ENCODE results near the gene BANP. TPM values are rescaled to one million over a fixed set of nuclear protein-coding genes. Genes with fewer than 3 reads are reported as not detected.
A peak's percentile ranks its signal among the peaks of the same experiment; 100 is the strongest.
"Not testable (repeated sequence)": the region's sequence is repeated elsewhere in the genome, so short reads cannot be mapped to it uniquely, and the experiment has no call there.

Gene BANP
- total RNA-seq, 1 experiment from 2014 or later, result 18.9 TPM

DNA sequence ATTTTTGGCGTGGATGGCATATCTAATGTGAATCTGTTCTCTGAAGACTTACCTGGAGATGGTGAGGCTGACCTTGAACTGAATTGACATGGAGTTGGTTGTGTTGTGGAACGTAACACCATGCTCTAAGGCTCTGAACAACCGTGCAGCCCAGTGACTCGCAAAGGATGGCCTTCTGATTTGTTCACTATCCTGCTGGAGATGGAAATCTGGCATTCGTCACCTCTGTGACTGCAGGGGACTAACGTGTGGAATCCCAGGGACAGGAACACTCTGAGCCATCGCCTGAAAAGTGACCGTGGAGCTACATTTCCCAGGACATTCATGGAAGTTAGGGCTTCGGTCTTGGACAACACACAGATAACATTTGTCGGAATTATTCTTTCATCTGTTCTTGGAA, 61.1 kb downstream of the BANP start:
- no peak for DNase-seq (ENCODE audit: extremely low read depth, low read depth)

DNA sequence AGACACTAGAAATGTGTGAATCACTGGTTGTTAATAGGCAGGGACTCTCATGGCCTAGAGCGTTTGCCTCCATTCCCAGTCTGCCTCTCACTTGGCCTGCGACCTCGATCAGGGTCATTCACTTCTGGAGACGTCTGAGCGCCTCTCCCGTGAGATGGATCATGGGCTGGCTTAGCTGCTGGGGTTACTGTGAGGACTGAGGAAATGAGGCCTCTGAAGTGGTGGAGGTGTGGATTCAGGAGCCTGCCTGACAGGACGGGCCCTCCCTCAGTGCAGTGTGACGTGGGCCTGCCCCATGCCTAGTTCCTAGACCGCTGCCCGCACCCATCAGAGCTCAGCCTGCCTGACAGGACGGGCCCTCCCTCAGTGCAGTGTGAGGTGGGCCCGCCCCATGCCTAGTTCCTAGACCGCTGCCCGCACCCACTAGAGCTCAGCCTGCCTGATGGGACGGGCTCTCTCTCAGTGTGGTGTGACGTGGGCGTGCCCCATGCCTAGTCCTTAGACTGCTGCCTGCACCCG, 61.9 kb downstream of the BANP start:
- DNase-seq (ENCODE audit: extremely low read depth, low read depth), result peak; percentile 13

DNA sequence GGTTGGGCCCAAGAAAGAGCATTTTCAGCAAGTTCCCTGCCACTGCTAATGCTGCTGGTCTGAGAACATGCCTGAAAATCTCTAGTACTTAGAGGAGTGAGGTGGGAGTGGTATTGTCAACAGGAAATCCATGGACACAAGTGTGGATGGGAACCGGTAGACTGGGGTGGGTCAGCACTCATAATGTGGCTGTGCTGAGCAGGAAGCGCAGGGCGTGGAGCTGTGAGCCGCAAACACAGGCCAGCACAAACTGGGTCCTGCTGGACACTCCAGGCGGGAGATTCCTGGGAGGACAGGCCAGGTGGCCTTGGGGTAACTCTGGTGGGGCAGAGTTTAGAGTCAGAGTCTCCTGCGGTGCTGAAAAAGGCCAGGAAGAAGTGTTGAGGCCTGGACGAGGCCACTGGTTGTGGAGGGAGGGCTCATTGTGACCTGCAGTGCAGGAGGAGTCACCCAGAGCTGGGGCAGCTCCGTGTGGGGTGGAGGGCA, 62.6 kb downstream of the BANP start:
- no peak for DNase-seq (ENCODE audit: extremely low read depth, low read depth)

DNA sequence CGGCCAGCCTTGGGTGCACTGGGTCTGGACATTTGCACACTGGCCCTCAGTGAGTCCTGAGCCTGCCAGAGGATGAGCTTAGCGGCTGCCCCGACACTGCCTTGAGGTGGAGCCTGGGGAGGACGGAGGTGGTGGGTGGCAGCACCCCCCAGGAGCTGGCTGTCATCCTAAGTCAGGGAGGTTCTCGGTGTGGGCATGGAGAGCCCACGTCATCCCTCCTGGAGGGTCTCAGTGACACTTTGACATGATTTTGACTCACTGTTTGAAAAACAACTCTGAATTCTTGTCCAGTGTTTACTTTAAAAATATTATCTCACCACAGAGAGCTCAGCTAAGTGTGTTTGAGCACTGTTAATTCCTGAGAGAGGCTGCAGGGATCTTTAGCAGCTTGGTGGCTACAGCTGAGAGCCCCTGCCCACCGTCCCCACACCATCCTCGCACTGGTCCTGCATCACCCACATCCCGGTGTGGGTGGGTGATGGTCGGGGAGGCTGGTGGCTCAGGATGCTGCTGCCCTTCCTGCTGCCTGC, 63.1 kb downstream of the BANP start:
- no peak for DNase-seq (ENCODE audit: extremely low read depth, low read depth)

DNA sequence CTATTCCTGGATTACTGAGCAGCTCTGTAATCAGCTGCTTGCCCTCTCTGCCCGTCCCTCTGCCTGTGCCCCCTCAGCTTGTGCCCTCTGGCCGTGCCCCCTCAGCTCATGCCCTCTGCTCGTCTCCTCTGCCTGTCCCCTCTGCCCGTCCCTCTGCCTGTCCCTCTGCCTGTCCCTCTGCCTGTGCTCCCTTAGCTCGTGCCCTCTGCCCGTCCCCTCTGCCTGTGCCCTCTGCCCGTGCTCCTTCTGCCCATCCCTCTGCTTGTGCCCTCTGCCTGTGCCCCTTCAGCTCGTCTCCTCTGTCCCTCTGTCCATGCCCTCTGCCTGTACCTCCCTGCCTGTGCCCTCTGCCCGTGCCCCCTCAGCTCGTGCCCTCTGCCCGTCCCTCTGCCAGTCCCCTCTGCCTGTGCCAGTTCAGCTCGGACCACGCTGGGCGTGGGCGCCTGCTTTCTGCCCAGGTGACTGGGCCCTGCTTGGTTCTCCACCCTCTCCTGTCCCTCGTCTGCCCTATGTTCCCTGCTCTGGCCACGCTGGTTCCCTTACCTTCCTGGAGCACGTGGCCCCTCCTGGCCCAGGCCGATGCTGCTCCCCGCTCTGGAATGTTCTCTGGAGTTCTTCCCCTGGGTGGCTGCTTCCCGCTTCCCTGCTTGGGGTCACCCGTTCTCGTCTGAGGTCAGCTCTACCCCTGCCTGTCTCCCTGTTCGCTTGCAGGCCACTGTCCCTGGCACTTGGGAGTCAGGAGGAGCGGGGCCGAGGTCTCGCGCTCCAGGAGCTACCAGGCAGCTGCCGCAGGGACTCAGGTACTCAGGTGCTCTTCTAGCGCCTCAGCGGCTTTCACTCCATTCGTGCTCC, 63.9 kb downstream of the BANP start:
- no peak for DNase-seq (ENCODE audit: extremely low read depth, low read depth)

DNA sequence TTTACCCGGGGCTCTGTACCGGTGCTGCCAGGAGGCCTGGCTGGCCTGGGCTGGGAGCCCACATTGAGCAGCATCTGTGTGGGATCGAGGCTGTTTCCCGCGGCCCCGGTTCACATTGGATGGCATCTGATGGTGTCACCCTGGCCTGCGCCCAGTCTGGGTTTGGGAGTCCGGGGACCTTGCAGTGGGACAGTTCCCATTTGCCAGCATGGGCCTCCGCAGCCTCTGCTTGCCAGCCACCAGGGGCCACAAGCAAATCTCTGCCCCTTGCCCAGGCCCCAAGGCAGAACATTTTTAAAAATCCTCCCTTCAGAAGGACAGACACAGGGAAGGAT, 64.5 kb downstream of the BANP start:
- DNase-seq (ENCODE audit: extremely low read depth, low read depth), result no peak

DNA sequence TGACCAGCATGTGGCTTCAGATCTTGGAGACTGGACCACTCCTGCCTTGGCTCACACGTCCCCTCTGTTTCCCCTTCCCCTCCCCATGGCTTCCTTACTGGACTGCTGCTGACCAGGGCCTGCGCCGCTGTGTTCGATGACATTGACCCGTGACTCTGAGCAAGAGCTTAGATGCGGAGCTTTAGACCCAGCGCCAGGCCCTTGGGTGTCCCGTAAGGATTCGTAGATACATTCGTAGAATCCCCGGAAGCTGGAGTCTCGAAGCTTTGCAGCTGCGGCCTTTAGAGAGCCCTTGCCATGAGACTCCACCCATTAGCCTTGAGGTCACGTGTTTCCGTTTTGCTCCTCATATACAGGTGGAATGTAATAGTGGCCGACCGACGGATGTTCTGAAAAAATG, 65.2 kb downstream of the BANP start:
- DNase-seq (ENCODE audit: extremely low read depth, low read depth), result not testable (repeated sequence)

DNA sequence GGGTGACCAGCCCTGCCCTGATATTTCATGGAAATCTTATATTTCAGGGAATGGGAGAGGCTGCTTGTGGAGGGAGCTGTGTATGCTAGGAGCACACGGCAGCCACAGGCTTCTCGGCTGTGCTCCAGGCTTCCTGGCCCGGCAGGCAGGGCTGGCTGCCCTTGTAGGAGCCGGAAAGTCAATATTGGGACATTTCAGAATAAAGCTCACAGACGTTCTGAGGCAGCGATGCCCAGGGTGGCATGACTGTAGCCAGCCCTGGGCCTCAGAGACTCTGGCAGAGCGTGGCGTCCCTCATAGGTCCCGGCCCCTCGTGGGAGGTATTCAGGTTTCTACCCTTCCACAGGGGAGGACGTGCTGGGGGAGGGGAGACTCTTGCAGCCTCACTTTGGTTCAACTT, 65.7 kb downstream of the BANP start:
- no peak for DNase-seq (ENCODE audit: extremely low read depth, low read depth)

DNA sequence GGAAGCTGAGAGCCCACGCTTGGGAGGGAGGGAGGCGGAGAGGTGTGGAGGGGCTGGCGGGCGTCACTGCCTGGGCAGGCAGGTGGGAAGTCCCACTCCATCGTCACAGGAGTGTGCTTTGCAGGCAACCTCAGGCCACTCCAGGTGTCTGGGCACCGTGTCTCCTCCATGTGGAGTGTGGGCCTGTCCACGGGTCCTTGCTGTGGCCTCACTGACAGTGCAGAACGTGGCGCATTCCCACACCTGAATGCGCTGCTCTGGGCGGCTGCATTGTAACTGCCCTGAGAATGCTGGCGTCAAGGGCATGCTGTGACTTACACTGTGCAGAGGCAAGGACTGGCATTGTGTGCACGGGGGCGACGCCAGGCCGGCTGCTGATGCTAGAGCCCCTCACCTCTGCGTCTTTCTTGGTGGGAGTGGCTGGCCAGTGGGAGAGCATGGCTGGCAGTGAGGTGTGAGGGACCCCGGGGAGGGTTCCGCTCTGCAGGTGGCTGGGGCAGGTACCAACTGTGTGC, 66.4 kb downstream of the BANP start:
- no peak for DNase-seq (ENCODE audit: extremely low read depth, low read depth)

DNA sequence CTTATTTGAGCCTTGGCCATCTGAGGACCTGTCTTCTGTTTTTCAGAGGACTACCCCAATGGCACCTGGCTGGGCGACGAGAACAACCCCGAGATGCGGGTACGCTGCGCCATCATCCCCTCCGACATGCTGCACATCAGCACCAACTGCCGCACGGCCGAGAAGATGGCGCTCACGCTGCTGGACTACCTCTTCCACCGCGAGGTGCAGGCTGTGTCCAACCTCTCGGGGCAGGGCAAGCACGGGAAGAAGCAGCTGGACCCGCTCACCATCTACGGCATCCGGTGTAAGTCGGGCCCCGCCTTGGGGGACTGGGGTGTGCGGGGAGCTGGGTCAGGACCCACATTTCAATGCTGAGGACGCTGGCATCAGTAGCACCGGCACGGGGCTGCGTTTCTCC, 67.1 kb downstream of the BANP start:
- not testable (repeated sequence) for DNase-seq (ENCODE audit: extremely low read depth, low read depth)

DNA sequence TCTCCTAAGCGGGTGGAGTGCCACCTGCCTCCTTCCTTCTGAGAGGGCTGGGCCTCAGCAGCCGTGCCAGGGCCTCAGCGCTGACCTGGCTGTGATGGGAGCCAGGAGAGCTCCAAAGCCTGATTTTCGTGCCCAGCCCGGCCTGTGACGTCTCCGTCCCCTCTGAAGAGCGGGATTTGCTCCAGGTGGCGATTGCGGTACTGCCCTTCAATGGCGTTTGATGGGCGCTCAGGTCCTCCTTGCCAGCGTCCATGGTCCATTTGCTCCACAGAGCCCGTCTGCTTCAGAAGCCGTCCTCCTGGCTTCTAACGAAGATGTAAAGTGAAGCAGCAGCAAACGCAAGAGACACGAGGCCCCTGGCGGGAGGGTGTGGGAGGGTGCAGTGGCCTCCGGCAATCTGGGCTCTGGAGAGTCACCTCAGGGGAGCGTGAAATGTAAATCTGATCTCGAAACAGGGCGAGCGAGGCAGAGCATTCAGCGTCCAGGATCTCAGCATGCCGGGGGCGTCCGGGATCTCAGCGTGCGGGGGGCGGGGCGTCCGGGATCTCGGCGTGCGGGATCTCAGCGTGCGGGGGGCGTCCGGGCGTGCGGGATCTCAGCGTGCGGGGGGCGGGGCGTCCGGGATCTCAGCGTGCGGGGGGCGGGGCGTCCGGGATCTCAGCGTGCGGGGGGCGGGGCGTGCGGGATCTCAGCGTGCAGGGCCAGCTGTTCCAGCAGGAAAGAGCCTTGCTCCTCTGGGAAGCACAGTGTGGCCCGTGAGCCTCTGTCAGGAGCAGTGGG, 68.0 kb downstream of the BANP start:
- DNase-seq (ENCODE audit: extremely low read depth, low read depth), result not testable (repeated sequence)

DNA sequence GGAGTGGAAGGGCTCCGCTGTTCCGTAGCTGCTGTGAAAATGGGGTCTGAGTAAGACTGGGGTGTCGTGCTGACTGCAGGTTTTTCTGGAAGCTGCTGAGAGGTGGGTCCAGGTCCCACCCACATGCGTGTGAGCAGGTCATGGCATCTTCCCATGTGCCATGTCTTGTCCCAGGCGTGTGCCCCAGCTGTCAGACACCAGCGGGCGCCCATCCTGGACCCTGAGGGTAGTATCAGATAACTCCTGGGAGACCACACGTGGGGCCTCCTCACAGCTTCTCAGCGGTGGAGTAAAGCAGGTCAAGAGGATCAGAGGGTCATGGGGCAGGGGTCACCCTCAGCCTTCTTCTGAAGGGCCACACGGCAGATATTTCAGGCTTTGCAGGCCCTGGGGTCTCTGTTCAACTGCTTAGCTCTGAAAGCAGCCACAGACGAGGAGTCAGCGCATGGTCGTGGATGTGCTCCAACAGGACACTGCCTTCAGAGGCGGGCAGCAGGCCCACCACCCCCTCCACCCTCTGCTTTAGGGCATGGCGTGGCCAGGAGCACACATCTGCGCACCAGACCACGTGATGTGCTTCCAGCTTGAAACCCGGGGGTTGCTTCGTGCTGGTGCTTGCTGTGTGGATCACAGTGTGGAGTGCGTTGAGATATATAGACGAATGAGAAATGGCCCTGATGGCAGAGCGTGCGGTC, 68.7 kb downstream of the BANP start:
- no peak for DNase-seq (ENCODE audit: extremely low read depth, low read depth)

DNA sequence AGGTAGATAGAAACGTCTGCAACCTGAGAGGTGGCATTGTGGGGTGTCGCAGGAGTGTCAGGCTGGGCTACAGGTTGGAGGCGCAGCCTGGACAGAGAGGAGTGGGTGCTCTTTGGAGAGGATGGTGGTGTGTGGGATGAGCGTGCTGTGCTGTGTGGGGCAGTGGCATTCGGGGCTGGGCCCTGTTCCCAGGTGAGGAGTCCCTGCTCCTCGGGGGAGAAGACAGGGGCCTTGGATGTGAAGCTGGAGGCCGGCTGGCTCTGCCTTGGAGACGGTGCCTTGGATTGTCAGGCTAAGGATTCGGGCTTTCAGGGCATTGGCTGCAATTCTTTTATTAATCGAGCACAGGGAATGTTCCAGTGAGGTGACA, 69.3 kb downstream of the BANP start:
- DNase-seq (ENCODE audit: extremely low read depth, low read depth), result no peak

DNA sequence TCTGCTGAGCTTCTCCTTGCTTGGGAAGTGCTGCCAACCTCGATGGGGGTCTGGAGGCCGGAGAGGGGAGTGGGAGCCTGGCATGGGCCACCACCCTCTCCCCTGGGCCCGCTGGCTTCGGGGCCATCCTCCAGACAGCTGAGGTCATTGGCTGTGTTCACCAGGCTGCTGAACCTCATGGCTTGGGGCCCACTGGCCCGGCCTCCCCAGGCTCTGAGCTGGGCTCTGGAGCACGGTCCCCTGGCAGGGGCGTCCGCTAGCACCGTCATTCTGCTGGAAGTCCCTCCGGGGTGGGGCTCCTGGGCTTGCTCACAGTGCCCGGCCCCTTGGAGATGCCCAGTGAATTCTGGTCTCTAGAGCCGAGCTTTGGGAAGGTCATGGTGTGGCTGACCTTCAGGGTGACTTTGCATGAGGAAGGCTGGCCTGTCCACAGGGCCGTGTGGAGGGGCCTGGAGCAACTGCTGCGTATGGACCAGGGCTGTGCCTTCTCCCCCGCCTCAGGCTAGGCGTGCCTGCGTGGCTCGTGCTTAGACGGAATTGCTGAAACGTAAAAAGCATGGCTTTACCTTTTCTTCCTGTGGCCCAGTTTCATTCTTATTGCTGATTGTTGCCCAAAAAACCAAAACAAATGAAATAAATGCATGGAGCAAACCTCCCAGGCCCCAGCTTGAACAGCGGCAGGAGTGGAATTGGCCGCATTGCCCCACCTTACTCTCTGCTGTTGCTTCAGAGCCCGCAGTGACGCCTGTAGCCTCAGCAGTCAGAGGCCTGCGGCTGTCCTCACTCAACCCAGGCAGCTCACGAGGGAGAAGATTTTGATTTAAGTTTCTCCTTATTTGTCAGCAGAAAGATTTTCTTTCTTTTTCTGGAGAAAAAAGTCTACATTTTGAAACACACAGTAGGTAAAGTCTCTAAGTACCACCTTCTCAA, 70.1 kb downstream of the BANP start:
- not testable (repeated sequence) for DNase-seq (ENCODE audit: extremely low read depth, low read depth)

DNA sequence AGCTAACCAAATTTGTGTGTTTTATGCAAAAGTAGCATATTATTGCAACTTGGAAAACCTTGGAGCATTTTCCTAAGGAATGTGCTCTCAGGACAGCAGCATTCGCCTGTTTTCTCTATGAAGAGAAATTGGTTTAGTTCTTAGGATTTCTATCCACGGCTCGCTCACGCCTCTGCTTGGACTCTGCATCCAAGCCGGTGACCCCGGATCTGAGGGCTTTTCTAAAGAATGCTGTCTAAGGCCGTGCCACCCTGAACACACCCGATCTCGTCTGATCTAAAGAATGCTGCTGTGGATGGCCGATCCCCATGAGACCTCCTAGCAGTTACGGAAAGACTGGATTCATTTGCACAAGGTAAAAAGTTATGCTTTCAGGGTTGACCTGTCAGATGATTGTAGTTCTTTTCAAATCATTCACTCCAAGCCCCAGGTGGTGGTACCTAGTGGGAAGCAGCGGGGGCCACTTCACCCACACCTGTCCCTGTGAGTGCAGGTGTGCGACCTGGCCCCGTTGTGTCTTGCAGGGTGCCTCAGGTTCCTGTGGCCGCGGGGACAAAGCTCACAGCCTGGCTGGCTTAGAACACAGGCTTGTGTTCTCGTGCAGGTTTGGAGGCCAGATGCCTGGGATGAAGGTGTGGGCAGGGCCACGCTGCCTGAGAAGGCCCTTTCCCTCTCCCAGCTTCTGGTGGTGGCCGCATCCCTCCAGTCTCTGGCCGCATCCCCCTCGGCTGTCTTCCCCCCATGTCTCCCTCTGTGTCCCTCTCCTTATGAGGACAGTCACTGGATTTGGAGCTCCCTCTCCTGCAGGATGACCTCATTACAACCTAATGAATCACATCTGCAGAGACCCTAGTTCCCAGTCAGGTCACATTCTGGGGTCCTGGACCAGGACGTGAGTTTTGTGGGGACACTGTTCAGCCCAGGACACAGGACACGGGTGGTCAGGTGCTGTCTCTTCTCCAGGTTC, 71.1 kb downstream of the BANP start:
- no peak for DNase-seq (ENCODE audit: extremely low read depth, low read depth)

DNA sequence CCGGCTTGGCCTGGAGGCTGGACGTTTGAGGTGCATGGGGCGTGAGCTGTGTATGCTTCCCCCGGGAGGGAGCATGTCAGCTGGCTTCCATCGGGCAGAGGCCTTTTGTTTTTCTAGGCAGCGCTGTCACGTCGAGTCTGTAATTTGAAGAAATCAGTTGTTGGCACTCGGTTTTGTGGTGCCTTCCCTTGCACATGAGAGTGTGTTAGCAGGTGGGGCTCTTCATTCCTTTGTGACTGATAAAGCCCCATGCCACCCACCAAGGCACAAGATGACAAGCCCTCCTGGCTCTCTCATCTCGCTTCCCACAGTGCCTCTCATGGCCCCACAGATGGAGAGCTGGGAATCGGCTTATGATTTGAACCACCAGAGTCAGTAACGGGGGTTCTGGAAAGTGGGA, 72.1 kb downstream of the BANP start:
- no peak for DNase-seq (ENCODE audit: extremely low read depth, low read depth)

DNA sequence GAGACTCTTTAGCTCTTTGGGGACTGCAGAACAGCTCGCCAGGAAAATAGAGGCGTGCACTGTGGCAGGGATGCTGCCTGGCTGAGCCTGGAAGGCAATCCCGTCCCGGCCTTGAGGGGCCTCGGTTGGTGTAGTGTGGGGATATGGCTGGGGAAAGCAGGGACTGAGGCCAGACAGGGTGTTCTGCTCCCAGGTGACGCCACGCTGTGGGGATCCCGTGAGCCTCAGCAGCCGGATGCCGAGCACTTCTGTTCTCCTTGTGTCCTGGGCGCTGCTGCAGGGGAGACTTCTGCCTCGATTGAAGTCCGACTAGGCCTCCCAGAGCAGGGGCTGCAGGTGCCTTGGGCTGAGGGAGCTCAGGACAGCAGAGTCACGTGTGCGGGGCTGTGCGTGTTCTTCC, 72.6 kb downstream of the BANP start:
- no peak for DNase-seq (ENCODE audit: extremely low read depth, low read depth)

DNA sequence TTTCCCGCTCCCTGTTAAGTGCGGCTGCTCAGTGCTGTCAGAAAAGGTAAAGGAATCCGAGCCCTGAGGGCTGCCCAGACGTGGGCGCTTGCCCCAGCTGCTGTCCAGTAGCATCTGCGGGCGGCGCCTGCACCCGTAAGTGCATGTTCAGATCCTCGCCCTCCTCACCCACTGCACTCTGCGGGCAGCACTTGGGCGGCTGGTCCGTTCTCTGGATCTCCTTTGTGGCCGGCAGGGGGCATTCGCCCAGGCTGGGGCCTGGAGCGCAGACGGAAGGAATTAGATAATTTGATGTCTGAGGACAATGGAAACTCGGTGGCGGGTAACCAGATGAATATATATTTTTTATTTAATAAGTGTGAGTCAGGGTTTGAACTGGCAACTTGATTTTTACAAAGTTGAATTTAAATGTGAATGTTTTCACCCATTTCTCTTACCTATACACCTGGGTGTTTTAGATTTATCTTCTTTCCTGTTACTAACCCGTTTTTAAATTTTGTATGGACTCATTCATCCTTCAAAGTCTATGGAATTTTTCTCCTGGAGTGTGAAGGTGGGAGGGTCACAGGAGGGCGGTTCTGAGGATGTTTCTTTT, 73.4 kb downstream of the BANP start:
- peak; percentile 49 for DNase-seq (ENCODE audit: extremely low read depth, low read depth)

All from NCI-H460 (cell line).